Osteoblast (primary cell): ENCODE measurements around the gene SULT2B1. TPM values are rescaled to one million over a fixed set of nuclear protein-coding genes. Genes with fewer than 3 reads are reported as not detected.
"Not testable (repeated sequence)": the region's sequence is repeated elsewhere in the genome, so short reads cannot be mapped to it uniquely, and the experiment has no call there.

Experiments
- DNase-seq: peaks from one replicate; pipeline ENCODE4 v3.0.0; 2011; ENCODE audit warnings: low spot score, mixed read lengths; ENCODE audit not compliant: insufficient read length; ENCODE audit errors: missing footprints
- H2AFZ ChIP-seq: 2 replicates; pipeline ENCODE4 v1.6.0; 2011; ENCODE audit warnings: mild to moderate bottlenecking, low read length
- H3K27ac ChIP-seq: 2 replicates; pipeline ENCODE4 v1.5.1; 2011; ENCODE audit warnings: mild to moderate bottlenecking, low read depth, low read length, moderate library complexity
- H3K27me3 ChIP-seq: 2 replicates; pipeline ENCODE4 v1.6.0; 2012; ENCODE audit warnings: mild to moderate bottlenecking, control low read depth, inconsistent platforms, low read length, moderate library complexity; ENCODE audit not compliant: insufficient read depth
- H3K36me3 ChIP-seq: 2 replicates; pipeline ENCODE4 v1.5.1; 2011; ENCODE audit warnings: mild to moderate bottlenecking, low read length, control low read depth, moderate library complexity; ENCODE audit not compliant: insufficient read depth
- H3K4me1 ChIP-seq: 2 replicates; pipeline ENCODE4 v1.5.1; 2011; ENCODE audit warnings: mild to moderate bottlenecking, low read length, control low read depth, moderate library complexity; ENCODE audit not compliant: insufficient read depth
- H3K4me2 ChIP-seq: 2 replicates; pipeline ENCODE4 v1.6.0; 2011; ENCODE audit warnings: mild to moderate bottlenecking, low read length; ENCODE audit not compliant: insufficient read depth
- H3K4me3 ChIP-seq: fragments of 200-600 bp; sonication (generic); 3 replicates; pipeline ENCODE4 v1.5.1; 2012; ENCODE audit warnings: mild to moderate bottlenecking, low read length, inconsistent platforms; ENCODE audit not compliant: insufficient read depth
- H3K79me2 ChIP-seq: 2 replicates; pipeline ENCODE4 v1.6.0; 2012; ENCODE audit warnings: mild to moderate bottlenecking, low read length, control low read depth, inconsistent platforms; ENCODE audit not compliant: insufficient read depth
- H3K9me3 ChIP-seq: 2 replicates; pipeline ENCODE4 v1.5.1; 2011; ENCODE audit warnings: low read depth, low read length, control low read depth
- H4K20me1 ChIP-seq: 2 replicates; pipeline ENCODE4 v1.6.0; 2012; ENCODE audit warnings: mild to moderate bottlenecking, low read length, control low read depth; ENCODE audit not compliant: insufficient read depth
- total RNA-seq: library from RNA; depleted of rRNA; stranded (reverse); fragments of >200 nt; gene quantifications from 2 replicates; pipeline ENCODE4 v1.2.3, GENCODE V29; 2012
- TF ChIP-seq, protein P1 (sequence below): IDR thresholded peaks from 2 replicates; pipeline ENCODE4 v1.5.1; 2011; ENCODE audit warnings: mild to moderate bottlenecking, low read depth, low read length, moderate library complexity; ENCODE audit errors: extremely low read depth

Gene SULT2B1
- total RNA-seq, 1 donor = under 0.01 TPM

DNA sequence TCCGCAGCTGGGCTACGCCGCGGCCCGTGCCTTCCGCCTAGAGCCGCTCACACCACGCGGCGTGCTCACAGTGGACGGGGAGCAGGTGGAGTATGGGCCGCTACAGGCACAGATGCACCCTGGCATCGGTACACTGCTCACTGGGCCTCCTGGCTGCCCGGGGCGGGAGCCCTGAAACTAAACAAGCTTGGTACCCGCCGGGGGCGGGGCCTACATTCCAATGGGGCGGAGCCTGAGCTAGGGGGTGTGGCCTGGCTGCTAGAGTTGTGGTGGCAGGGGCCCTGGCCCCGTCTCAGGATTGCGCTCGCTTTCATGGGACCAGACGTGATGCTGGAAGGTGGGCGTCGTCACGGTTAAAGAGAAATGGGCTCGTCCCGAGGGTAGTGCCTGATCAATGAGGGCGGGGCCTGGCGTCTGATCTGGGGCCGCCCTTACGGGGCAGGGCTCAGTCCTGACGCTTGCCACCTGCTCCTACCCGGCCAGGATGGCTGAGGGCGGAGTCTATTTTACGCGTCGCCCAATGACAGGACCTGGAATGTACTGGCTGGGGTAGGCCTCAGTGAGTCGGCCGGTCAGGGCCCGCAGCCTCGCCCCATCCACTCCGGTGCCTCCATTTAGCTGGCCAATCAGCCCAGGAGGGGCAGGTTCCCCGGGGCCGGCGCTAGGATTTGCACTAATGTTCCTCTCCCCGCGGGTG lies 77.8 kb downstream of the SULT2B1 start:
- H3K79me2 ChIP-seq = no peaks in the 10 kb centered on the region
- no peak overlapping the region for H3K4me2 ChIP-seq
- peaks cover 4% of the 10 kb centered on the region for H4K20me1 ChIP-seq
- no peak overlapping the region for H3K27ac ChIP-seq
- peak; percentile 89 for DNase-seq
- H3K27me3 ChIP-seq = no peaks in the 10 kb centered on the region
- no peak overlapping the region for H2AFZ ChIP-seq
- H3K36me3 ChIP-seq = no peaks in the 10 kb centered on the region
- H3K9me3 ChIP-seq = no peaks in the 10 kb centered on the region
- no peak overlapping the region for H3K4me3 ChIP-seq
- peaks cover 25% of the 10 kb centered on the region for H3K4me1 ChIP-seq
- TF ChIP-seq, protein P1, sequence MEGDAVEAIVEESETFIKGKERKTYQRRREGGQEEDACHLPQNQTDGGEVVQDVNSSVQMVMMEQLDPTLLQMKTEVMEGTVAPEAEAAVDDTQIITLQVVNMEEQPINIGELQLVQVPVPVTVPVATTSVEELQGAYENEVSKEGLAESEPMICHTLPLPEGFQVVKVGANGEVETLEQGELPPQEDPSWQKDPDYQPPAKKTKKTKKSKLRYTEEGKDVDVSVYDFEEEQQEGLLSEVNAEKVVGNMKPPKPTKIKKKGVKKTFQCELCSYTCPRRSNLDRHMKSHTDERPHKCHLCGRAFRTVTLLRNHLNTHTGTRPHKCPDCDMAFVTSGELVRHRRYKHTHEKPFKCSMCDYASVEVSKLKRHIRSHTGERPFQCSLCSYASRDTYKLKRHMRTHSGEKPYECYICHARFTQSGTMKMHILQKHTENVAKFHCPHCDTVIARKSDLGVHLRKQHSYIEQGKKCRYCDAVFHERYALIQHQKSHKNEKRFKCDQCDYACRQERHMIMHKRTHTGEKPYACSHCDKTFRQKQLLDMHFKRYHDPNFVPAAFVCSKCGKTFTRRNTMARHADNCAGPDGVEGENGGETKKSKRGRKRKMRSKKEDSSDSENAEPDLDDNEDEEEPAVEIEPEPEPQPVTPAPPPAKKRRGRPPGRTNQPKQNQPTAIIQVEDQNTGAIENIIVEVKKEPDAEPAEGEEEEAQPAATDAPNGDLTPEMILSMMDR = no peak

DNA sequence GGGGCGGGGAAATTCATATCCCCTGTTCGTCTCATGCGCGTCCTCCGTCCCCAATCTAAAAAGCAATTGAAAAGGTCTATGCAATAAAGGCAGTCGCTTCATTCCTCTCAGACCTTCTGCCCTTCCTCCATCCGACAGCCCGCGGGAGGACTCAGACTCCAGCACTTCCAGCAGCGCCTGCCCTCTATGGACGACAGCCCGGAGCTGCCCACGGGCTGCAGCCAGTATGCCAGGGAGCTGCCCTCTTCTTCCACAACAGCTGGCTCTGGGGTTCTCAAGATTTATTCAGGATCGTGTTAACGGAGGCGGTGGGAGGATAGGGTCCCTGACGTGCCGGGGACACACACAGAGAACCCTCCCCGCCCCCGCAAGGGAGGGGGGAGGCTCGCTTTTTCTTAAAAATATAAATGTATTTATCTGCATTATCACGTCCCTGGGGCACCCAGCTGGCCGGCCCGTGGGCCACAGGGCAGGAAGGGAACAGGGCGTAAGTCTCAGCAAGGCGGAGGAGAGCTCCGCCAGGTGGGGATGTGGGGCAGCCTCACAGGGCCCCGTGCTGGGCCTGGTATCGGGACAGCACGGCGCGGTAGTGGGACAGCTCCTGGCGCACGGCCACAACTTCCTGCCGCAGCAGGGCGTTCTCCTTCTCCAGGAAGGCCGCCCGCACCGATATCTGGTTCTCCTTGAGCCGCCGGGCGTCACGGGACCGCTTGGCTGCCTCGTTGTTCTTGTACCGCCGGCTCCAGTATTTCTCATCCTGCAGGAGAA lies 78.5 kb downstream of the SULT2B1 start:
- peak; percentile 83 for DNase-seq
- peaks cover 30% of the 10 kb centered on the region for H3K4me1 ChIP-seq

DNA sequence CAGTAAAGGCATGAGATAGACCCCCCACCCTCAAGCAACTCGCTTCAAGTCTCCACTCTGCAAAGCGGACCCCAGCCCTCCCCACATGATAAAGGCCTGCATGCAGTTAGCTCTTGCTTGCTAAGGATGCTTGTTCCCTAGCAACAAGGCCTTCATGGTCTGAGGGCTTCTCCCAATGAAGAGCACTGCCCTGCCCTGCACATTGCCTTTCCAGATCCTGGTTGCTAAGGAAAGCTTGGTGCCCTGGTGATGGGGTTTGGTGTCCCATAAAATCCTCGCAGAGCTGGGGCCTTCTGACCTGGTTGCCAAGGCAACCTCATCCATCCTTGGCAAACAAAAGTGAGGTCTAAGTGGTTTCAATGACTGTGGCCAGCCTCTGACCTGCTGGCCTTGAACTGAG lies 79.3 kb downstream of the SULT2B1 start:
- H3K4me1 ChIP-seq = peaks cover 35% of the 10 kb centered on the region
- no peak overlapping the region for H3K4me3 ChIP-seq
- TF ChIP-seq, protein P1 = no peak
- peak; percentile 89 for DNase-seq
- H3K36me3 ChIP-seq = no peaks in the 10 kb centered on the region
- H3K79me2 ChIP-seq = no peaks in the 10 kb centered on the region
- H2AFZ ChIP-seq = no peak overlapping the region
- no peak overlapping the region for H3K4me2 ChIP-seq
- no peaks in the 10 kb centered on the region for H4K20me1 ChIP-seq
- H3K27ac ChIP-seq = no peak overlapping the region
- peaks cover 5% of the 10 kb centered on the region for H3K27me3 ChIP-seq
- H3K9me3 ChIP-seq = no peaks in the 10 kb centered on the region

More for the DNA sequence above, 78.5 kb downstream of the SULT2B1 start:
- Histone ChIP-seq H3K4me2 (no peak overlapping the region), H3K79me2 (no peaks in the 10 kb centered on the region), H3K36me3 (no peaks in the 10 kb centered on the region), H4K20me1 (no peaks in the 10 kb centered on the region), H3K27ac (no peak overlapping the region), H2AFZ (no peak overlapping the region), H3K4me3 (no peak overlapping the region), H3K27me3 (no peaks in the 10 kb centered on the region), H3K9me3 (no peaks in the 10 kb centered on the region)
- TF ChIP-seq, protein P1 = no peak

DNA sequence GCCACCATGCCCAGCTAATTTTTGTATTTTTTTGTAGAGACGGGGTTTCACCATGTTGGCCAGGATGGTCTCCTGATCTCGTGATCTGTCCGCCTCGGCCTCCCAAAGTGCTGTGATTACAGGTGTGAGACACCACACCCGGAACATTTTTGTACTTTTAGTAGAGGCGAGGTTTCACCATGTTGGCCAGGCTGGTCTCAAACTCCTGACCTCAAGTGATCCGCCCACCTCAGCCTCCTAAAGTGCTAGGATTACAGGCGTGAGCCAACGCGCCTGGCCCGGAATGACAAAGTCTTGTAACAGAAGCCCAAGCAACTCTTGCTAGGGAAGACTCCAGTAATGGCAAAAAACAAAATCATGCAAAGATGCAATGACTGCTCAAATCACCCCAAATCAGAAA lies 80.3 kb downstream of the SULT2B1 start:
- not testable (repeated sequence) for H3K4me3 ChIP-seq, H2AFZ ChIP-seq, DNase-seq, H3K36me3 ChIP-seq, H3K9me3 ChIP-seq, H3K27me3 ChIP-seq, H4K20me1 ChIP-seq, H3K79me2 ChIP-seq
- Histone ChIP-seq H3K4me1 (peaks cover 41% of the 10 kb centered on the region), H3K4me2 (peak overlapping the region; percentile 30), H3K27ac (peak overlapping the region; percentile 32)
